GM12891 (cell line): ENCODE measurements around the gene SRPX.

ENCODE experiments used
- PAX5 ChIP-seq: IDR thresholded peaks from 2 replicates; pipeline ENCODE4 v1.6.1; 2011; ENCODE audit warnings: low read length, moderate library complexity, mild to moderate bottlenecking; ENCODE audit not compliant: insufficient read depth, severe bottlenecking
- POLR2A ChIP-seq: IDR thresholded peaks from 2 replicates; pipeline ENCODE4 v1.6.1; 2011; ENCODE audit warnings: low read depth, low read length, control low read depth
- POLR2AphosphoS5 ChIP-seq: IDR thresholded peaks from 2 replicates; pipeline ENCODE4 v1.6.1; 2011; ENCODE audit warnings: low read depth, low read length, control low read depth
- POU2F2 ChIP-seq: IDR thresholded peaks from 2 replicates; pipeline ENCODE4 v1.6.1; 2011; ENCODE audit warnings: low read depth, mild to moderate bottlenecking, control low read depth, low read length, moderate library complexity
- TAF1 ChIP-seq: IDR thresholded peaks from 2 replicates; pipeline ENCODE4 v1.6.1; 2011; ENCODE audit warnings: low read depth, low read length, control low read depth

DNA sequence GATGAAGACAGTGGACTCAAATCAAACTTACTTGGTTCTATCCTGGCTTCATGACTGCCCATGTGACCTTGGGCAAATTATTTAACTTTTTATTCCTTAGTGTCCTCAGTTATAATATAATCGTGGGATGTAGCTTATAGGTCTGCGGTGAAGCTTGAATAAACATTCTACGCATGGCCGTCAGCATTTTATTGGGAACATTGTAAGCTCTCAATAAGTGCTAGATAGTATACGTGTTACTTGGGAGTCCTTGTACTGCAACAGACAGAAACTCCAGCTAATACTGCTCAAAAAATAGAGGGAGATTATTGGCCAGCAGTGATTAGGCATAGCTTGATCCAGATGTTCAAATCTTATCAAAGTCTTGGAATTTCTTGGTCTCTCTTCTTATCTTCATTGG lies 109.5 kb downstream of the SRPX start:
- TF ChIP-seq POLR2A (no peak), POLR2AphosphoS5 (no peak), PAX5 (no peak), TAF1 (no peak), POU2F2 (no peak)
